ENCODE results near the gene TSHZ3.

Gene TSHZ3

DNA sequence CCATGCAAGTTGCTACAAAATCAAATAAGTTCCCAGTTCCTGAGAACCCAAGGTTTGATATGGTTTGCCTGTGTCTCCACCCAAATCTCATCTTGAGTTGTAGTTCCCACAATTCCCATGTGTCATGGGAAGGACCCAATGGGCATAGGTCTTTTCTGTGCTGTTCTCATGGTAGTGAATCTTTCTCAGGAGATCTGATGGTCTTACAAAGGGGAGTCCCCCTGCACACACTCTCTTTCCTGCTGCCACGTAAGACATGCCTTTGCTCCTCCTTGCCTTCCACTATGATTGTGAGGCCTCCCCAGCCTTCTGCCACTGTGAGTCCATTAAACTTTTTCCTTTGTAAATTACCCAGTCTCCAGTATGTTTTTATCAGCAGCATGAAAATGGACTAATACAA, 28.5 kb upstream of the TSHZ3 start:
- no peak overlapping the region for H3K9ac ChIP-seq (ENCODE audit: low read depth, low read length, poor library complexity, severe bottlenecking)
- H4K20me1 ChIP-seq (ENCODE audit: insufficient read depth, low read length, poor library complexity, severe bottlenecking), result no peaks in the 10 kb centered on the region
- no peak overlapping the region for H3K4me2 ChIP-seq (ENCODE audit: low read depth, low read length, poor library complexity, severe bottlenecking)
- H3K4me1 ChIP-seq (ENCODE audit: insufficient read depth, low read length, poor library complexity, severe bottlenecking), result no peaks in the 10 kb centered on the region
- H2AFZ ChIP-seq (ENCODE audit: low read length), result no peak overlapping the region
- no peak overlapping the region for H3K4me3 ChIP-seq (ENCODE audit: low read length, poor library complexity, severe bottlenecking)
- no peaks in the 10 kb centered on the region for H3F3A ChIP-seq (ENCODE audit: low read depth)
- no peaks in the 10 kb centered on the region for H3K36me3 ChIP-seq (ENCODE audit: insufficient read depth, low read length)
- H3K79me2 ChIP-seq (ENCODE audit: insufficient read depth, low read length), result no peaks in the 10 kb centered on the region
- H3K9me3 ChIP-seq (ENCODE audit: insufficient read depth, low read depth, low read length), result no peaks in the 10 kb centered on the region; the same call in 1 of the 2 replicates
- H3K27me3 ChIP-seq (ENCODE audit: insufficient read depth, low read length, poor library complexity, severe bottlenecking), result no peaks in the 10 kb centered on the region
- no peaks in the 10 kb centered on the region for H3K9me2 ChIP-seq (replicated peaks; ENCODE audit: low read depth, low read length)
- TF ChIP-seq, protein P1, sequence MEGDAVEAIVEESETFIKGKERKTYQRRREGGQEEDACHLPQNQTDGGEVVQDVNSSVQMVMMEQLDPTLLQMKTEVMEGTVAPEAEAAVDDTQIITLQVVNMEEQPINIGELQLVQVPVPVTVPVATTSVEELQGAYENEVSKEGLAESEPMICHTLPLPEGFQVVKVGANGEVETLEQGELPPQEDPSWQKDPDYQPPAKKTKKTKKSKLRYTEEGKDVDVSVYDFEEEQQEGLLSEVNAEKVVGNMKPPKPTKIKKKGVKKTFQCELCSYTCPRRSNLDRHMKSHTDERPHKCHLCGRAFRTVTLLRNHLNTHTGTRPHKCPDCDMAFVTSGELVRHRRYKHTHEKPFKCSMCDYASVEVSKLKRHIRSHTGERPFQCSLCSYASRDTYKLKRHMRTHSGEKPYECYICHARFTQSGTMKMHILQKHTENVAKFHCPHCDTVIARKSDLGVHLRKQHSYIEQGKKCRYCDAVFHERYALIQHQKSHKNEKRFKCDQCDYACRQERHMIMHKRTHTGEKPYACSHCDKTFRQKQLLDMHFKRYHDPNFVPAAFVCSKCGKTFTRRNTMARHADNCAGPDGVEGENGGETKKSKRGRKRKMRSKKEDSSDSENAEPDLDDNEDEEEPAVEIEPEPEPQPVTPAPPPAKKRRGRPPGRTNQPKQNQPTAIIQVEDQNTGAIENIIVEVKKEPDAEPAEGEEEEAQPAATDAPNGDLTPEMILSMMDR (conservative IDR thresholded peaks at IDR 0.05; ENCODE audit: low read length), result no peak
- no peak for TF ChIP-seq EZH2phosphoT487 (IDR thresholded peaks at IDR 0.05; ENCODE audit: borderline replicate concordance)

DNA sequence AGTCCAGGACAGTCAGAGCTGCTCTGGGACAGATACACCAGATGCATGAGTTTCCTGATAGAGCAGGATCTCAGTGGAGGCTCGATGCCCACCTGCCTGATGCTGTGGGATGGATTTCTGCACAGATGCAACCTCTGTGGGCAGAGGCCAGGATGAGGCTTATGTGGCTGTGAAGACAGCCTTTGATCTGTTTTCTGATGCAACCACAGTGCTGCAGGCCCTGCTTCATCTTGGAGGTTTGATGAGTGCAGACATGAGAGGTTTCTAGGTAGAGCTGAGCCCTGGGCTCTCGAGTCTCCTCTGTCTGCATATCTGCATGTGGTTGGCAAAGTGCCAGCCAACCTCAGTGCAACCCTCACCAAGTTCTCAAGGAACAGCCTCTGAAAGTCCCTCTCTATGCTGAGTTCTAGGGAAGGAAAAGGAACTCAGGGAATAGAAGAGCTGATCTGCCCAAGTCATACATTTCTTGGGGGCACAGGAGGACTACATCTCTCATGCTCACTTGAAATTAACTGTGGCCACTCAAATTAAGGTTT, 23.1 kb upstream of the TSHZ3 start:
- Histone ChIP-seq H3K4me1 (ENCODE audit: insufficient read depth, low read length, poor library complexity, severe bottlenecking) (no peaks in the 10 kb centered on the region), H3K4me3 (ENCODE audit: low read length, poor library complexity, severe bottlenecking) (no peak overlapping the region), H3K9me2 (replicated peaks; ENCODE audit: low read depth, low read length) (no peaks in the 10 kb centered on the region), H4K20me1 (ENCODE audit: insufficient read depth, low read length, poor library complexity, severe bottlenecking) (no peaks in the 10 kb centered on the region), H3K79me2 (ENCODE audit: insufficient read depth, low read length) (no peaks in the 10 kb centered on the region), H3K9ac (ENCODE audit: low read depth, low read length, poor library complexity, severe bottlenecking) (no peak overlapping the region), H2AFZ (ENCODE audit: low read length) (no peak overlapping the region), H3K27me3 (ENCODE audit: insufficient read depth, low read length, poor library complexity, severe bottlenecking) (no peaks in the 10 kb centered on the region), H3F3A (ENCODE audit: low read depth) (no peaks in the 10 kb centered on the region), H3K9me3 (ENCODE audit: insufficient read depth, low read depth, low read length) (no peaks in the 10 kb centered on the region), H3K36me3 (ENCODE audit: insufficient read depth, low read length) (no peaks in the 10 kb centered on the region), H3K4me2 (ENCODE audit: low read depth, low read length, poor library complexity, severe bottlenecking) (no peak overlapping the region)
- no peak for TF ChIP-seq EZH2phosphoT487 (IDR thresholded peaks at IDR 0.05; ENCODE audit: borderline replicate concordance)
- TF ChIP-seq, protein P1 (conservative IDR thresholded peaks at IDR 0.05; ENCODE audit: low read length), result no peak

DNA sequence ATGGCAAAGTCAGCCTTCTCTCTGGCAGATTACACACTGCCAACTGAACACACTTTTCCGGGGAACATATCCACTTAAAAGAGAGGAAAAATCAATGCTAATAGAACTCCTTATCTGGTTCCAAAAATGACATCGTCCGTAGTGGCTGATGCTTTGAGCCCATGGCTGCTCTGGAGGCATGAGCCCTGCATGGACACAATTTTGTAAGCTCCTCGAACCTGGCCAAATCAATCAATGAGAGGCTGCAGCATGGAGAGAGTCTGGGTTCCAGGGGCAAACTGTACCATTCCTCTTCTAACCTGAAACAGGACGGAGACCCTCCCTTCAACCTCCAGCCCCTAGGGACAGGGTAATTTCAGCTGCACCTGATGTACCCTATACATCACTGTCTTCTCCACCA, 21.0 kb upstream of the TSHZ3 start:
- TF ChIP-seq, protein P1 (conservative IDR thresholded peaks at IDR 0.05; ENCODE audit: low read length), result no peak
- TF ChIP-seq EZH2phosphoT487 (IDR thresholded peaks at IDR 0.05; ENCODE audit: borderline replicate concordance), result no peak
- H3K27me3 ChIP-seq (ENCODE audit: insufficient read depth, low read length, poor library complexity, severe bottlenecking), result no peaks in the 10 kb centered on the region
- H3K36me3 ChIP-seq (ENCODE audit: insufficient read depth, low read length), result no peaks in the 10 kb centered on the region
- no peaks in the 10 kb centered on the region for H4K20me1 ChIP-seq (ENCODE audit: insufficient read depth, low read length, poor library complexity, severe bottlenecking)
- no peak overlapping the region for H3K4me2 ChIP-seq (ENCODE audit: low read depth, low read length, poor library complexity, severe bottlenecking)
- H3K4me3 ChIP-seq (ENCODE audit: low read length, poor library complexity, severe bottlenecking), result no peak overlapping the region
- H3K9me3 ChIP-seq (ENCODE audit: insufficient read depth, low read depth, low read length), result no peaks in the 10 kb centered on the region
- no peaks in the 10 kb centered on the region for H3K79me2 ChIP-seq (ENCODE audit: insufficient read depth, low read length)
- H2AFZ ChIP-seq (ENCODE audit: low read length), result no peak overlapping the region
- H3F3A ChIP-seq (ENCODE audit: low read depth), result no peaks in the 10 kb centered on the region
- H3K4me1 ChIP-seq (ENCODE audit: insufficient read depth, low read length, poor library complexity, severe bottlenecking), result no peaks in the 10 kb centered on the region
- no peak overlapping the region for H3K9ac ChIP-seq (ENCODE audit: low read depth, low read length, poor library complexity, severe bottlenecking)
- no peaks in the 10 kb centered on the region for H3K9me2 ChIP-seq (replicated peaks; ENCODE audit: low read depth, low read length)

Data from Loucy (cell line).